Left cardiac atrium (tissue), 4 donors: ENCODE data around the gene DISC1. TPM values are rescaled to one million over a fixed set of nuclear protein-coding genes. Genes with fewer than 3 reads are reported as not detected.
"Not testable (repeated sequence)": the region's sequence is repeated elsewhere in the genome, so short reads cannot be mapped to it uniquely, and the experiment has no call there.

Experiments
- ATAC-seq, 2 donors: fragments of 200-7000 bp; cut with Tn5 transposase; one replicate each; pipeline ENCODE4 v1.9.1; 2020; ENCODE audit warnings: mild to moderate bottlenecking in 2 of 2, moderate library complexity in 2 of 2
- DNase-seq: peaks from one replicate; pipeline ENCODE4 v3.0.0-alpha.2; 2020
- intact Hi-C, 2 donors: fragments of 100-400 bp; cut with DNase I; formaldehyde crosslinking; loops; one replicate each; pipeline versions ENCODE4 v1.14.1 to v1.15.1; 2022 to 2023
- total RNA-seq, 2 donors: library from RNA; stranded (reverse); fragmentation: NEBNext Ultra II Directional; extraction: Animal tissue kit (Norgen Biotek cat#: 25700); gene quantifications; one replicate each; pipeline ENCODE4 v1.2.1, GENCODE V29; 2021
- donor health status: DM: no; HTN: yes; CAD: no.
- donor health status: DM: no; HTN: yes; CAD: no; lungs with severe emphysema.
- donor health status: DM: yes; HTN: yes; CAD: no.
- donor health status: Dilated cardiomyopathy.

Gene DISC1
- total RNA-seq, 2 donors from 2014 or later: 5.0 to 5.4 TPM

DNA sequence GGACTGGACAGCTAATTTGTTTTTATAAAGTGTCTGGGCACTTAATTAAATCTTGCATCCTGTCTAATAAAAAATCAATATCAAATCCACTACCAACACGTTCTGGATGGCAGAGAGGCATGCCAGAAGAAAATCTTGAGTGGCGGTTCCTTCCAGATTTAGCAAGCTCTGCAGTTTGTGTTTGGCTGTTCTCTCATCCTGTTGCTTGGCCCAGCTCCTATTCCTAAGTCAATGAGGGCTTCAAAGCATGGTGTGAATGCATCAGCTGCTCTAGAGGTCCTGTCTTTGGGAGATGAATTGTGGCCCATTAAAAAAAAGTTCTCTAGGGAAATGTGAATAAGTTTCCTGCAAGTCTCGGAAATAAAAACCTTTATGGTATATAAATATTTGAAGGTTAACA, 90.3 kb downstream of the DISC1 start:
- ATAC-seq (no peak), DNase-seq (no peak)
- intact Hi-C loops: no loop called here

DNA sequence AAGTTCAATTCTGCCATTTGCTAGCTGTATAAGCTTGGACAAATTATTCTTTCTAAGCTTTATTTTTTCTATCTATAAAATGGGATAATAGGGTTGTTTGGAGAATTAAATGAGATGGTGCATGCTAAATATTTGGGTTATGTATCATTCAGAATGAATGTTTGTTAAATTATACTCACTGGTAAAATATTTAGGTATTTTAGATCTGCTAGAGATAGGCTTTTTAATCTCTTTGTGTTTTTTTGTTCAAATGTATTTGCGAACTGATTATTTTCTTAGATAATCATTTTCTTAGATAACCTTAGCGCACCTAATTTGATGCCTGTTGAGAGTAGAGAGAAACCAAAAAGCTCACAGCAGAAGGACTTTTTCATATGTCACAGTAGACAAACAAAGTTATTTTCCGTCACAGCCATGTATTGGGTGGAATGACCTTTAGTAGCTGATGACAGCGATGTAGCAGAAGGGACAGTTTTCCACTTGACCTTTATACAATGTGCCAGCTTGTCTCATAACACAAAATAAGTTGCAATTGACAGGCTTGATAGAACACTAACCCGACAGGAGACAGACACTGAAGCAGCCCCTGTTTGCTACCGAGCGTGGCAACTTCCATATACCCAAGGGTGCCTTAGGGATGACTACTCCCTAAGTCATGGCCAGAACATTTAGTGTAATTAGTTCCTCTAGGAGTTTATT, 93.0 kb downstream of the DISC1 start:
- ATAC-seq (peak in 1 of 2 donors; percentile 21), DNase-seq (no peak)
- intact Hi-C loops: no loop called here

DNA sequence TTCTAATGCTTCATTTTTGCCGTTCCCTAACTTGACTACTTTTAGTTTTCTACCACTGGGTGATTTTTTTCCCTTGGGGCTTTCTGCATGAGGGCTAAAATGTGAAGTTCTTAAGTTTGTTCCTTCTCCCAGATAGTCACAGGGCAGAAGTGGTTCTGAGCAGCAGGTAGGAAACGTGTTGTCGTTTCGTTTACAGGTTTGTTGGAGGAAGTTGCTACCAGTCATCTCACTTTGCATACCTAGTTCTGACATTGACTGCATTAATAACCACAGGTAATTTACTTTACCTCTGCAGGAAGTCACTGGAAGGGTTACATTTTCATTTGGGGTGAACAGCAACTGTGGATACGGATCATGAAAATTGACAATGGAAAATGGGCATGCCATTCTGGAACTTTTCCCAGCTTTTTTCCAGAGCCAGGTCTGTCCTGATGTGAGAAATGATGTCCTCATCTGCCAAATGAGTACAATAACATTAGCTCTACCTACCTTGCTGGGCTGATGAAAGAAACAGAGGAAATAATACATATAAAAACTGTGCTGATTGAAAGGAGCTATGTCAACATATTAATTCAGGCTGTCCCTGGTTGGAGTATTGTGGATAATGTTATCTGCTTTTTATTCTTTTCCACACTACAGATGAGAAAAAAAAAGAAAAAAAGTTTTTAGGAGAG, 94.2 kb downstream of the DISC1 start:
- no peak for ATAC-seq
- DNase-seq: no peak
- intact Hi-C loops: no loop called here

DNA sequence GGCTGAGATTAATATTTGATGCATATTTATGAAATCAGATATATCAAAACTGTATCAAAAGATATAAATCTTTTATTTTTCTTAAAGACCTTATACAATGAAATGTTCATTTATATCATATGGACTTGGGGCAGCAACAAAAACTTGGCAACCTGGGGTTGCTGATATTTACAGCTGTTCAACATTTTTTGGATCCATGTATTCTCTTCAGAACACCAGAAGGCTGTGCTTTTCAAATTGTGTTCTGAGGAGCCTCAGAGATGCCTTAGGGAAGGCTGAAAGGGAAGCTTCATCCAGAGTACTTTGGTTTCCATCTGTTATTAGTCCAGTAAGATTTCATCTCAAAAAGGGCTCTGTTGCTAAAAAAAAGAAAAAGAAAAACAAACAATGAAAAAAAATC, 94.8 kb downstream of the DISC1 start:
- intact Hi-C loops: no loop called here
- ATAC-seq (no peak), DNase-seq (no peak)

DNA sequence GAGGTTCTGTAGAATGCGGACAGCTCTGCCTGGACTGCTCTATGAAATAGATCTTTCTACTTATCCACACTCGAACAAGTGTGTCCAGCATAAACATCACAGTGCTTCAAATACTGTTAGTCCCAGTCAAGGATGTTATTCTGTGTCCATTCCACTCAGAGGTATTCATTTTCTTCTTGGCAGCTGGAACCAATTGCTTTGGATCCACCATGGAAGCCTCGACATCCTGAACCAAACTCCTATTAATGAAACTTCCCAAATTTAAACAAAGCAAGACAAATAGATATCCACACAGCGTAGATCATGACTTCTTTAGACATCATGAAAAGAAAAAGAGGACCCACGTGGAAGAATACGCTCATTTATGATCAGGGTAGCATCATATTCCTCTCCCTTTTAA, 95.8 kb downstream of the DISC1 start:
- intact Hi-C loops: no loop called here
- DNase-seq (no peak), ATAC-seq (no peak)

DNA sequence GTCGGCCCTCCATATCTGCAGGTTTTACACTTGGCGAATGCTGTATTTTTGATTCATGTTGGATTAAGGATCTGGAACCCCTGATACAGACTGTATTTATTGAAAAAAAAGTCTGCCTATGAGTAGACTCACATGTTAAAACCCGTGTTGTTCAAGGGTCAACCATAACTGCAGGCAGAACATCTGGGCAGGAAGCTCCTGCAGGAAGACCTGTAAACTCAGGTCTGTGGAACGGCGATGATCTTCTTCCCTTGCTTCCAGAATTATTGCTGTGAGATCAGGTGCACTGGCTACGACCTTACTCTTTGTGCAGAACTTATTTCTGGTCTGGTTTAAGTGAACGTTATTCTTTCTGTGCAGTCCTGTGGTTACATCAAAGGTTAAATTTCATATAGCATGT, 96.6 kb downstream of the DISC1 start:
- DNase-seq (no peak), ATAC-seq (no peak)
- intact Hi-C loops: no loop called here

DNA sequence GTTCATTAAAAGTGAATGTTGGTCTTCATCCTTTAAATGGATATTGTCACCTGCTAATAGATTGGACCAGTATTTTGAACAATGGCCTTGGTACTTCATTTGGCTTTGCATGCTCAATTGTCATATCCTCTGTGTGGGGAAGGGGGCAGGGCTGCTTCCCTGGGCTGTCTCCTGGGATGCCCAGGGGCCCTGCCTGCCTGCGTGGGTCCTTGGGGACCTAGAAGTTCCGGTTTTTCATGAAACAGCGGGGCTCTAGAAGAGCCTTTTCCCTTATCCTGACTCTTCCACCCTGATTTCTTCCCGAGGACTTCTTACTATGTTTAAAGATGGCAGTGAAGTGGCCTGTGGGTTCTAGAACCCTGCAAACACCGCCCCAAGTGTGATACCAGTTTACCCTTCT, 97.5 kb downstream of the DISC1 start:
- ATAC-seq (no peak), DNase-seq (no peak)
- intact Hi-C loops: no loop called here

DNA sequence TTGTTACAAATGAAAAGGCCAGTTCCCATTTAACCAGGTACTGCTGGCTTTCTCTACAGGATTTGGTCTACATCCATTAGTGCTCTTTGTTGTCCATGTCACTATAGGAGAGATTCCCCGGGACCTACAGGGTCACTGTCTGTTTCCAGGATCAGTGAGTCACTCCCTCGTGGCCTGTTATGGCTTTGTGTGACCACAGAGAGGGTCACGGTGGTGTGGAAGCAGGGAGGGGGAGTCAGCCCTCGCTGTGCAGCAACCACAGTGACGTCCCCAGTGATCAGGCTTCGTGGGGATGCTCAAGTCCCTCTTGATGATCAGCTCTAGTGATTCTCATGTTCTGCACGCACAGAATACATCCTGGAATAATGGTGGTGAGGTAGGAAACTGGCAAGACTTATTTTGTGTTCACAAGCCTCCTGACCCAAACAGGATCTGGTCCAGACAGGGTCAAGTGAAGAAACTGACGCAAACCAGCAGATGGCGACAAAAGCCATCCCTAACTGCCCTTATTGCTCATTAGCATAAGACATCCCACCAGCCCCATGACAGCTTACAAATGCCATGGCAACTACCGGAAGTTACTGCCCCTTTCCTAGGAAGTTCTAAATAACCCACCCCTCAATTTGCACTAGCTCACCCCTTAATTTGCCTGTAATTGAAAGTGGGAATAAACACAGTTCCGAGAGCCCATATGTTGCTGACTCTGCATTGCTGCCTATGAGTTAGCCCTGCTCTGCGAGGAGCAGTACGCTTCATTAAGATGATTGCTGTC, 98.5 kb downstream of the DISC1 start:
- intact Hi-C loops: no loop called here
- peak in 1 of 2 donors; percentile 71 for ATAC-seq
- no peak for DNase-seq

DNA sequence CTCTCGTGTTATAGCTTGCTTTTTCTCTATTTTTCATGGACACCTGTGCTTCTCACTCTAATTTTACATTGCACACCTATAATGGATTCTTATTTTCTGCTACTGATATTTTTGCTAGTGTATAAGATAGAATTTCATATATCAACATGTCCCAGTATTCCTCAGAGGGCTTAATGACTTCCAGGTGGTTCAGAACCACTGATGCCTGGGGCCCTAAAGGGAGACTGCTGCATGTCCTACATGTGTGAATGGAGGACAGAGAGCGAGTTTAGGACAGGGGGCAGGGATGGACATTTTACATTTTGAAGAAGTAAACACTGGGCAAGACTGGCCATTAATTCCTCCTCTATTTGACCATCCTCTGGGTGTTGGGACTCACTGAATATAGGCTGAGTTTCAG, 100.6 kb downstream of the DISC1 start:
- ATAC-seq (no peak), DNase-seq (no peak)

DNA sequence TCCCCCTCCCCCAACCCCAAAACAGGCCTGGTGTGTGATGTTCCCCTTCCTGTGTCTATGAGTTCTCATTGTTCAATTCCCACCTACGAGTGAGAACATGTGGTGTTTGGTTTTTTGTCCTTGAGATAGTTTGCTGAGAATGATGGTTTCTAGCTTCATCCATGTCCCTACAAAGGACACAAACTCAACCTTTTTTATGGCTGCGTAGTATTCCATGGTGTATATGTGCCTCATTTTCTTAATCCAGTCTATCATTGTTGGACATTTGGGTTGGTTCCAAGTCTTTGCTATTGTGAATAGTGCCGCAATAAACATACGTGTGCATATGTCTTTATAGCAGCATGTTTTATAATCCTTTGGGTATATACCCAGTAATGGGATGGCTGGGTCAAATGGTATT, 102.4 kb downstream of the DISC1 start:
- ATAC-seq, DNase-seq, intact Hi-C loops: not testable (repeated sequence)

More for the DNA sequence above, 100.6 kb downstream of the DISC1 start:
- intact Hi-C loops: no loop called here

DNA sequence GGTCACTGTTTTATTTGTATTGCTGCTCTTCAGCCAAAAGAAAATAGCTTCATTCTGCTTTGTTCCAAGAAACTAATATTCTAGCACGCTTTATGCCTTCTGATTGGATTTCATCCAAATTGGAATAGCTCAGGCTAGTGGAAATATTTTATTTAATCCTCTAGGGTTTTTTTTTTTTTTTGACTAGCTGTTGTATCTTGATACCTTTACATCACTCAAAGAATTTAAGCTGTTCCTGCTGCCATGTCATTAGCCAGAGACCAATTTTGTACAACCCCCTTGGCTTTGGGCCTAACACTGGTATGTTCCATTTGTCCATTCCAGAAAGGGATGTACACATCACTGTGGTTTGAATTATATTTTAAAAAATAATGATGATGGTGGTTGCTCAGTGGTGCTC, 103.0 kb downstream of the DISC1 start:
- ATAC-seq (no peak), DNase-seq (no peak)
- intact Hi-C loops: no loop called here

DNA sequence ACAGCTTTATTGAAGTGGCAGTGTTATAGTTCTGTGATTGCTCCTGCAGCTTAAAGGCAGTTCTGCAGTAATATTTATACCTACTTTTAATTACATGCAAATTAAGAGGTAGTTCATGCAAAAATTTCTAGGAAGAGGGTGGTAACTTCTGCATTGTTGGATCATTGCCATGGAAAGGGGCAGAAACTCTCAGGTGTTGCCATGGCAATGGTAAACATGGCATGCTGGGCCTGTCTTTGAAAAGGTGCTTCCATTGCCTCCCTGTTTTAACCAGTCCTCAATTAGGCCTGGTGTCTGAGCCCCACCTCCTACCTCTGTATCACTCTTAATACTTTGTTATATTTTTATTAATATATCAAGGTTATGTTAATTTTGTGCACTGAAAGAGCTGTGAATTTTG, 104.7 kb downstream of the DISC1 start:
- no peak for ATAC-seq
- DNase-seq: no peak
- intact Hi-C loops: no loop called here

DNA sequence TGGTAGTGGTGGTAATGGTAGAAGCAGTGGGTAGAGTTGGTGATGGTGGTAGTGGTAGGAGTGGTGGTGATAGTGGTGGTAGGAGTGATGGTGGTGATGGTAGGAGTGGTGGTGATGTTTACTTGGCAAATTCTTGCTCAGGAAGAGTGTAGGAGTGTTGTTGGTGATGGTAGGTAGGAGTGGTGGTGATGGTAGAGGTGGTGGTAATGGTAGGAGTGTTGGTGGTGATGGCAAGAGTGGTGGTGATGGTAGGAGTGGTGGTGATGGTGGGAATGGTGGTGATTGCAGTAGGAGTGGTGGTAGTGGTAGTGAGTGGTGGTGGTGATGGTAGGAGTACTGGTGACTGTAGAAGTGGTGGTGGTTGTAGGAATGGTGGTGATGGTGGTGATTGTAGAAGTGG, 106.5 kb downstream of the DISC1 start:
- no peak for DNase-seq
- ATAC-seq: no peak
- intact Hi-C loops: no loop called here

DNA sequence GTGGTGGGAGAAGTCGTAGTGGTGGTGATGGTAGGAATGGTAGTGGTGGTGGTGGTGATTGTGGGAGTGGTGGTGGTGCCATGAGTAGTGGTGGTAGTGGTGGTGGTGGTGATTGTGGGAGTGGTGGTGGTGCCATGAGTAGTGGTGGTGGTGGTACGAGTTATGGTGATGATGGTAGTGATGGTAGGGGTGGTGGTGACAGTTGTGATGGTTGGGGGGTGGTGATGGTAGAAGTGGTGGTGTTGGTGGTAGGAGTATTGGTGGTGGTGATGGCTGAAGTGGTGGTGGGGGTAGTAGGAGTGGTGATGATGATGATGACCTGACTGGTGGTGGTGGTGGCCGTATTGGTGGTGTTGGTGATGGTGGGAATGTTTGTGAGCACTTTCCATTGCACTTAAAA, 107.1 kb downstream of the DISC1 start:
- DNase-seq: no peak
- ATAC-seq: no peak
- intact Hi-C loops: no loop called here

DNA sequence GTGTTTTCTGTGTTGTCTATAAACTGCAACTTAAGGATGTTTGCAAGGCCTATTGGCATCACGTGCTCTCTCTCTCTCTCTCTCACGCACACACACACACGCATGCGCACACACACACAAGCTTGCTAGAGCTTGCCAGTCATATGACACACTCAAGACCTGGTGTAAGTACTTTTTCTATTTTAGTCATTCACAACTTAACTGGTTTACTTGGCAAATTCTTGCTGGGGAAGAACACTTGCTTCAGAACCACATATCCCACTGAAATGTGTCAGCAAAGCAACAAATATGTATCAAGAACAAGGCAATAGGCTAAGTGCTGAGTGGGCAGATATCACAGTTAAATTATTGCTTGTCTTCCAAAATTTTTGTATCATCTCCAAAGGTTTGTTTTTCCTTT, 107.8 kb downstream of the DISC1 start:
- ATAC-seq (peak in 1 of 2 donors; percentile 38), DNase-seq (peak; percentile 42)
- intact Hi-C loops: no loop called here

DNA sequence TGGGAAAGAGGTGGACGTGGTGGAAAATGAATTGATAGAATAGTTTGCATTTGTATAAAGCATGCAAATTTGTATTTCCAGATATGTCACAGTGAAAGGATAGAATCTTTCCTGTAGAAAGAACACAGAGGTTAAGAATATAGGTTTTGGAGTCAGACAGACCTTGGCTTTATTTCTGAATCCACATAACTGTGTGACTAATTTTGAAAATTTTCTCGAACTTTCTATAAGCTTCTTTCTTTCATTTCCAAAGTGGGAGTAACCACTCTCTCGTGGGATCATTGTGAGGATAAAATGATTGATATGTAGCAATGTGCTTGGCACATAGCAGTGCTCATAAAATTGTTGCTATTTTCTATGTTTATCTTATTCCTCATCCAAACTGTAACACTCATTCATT, 108.8 kb downstream of the DISC1 start:
- intact Hi-C loops: no loop called here
- DNase-seq (no peak), ATAC-seq (no peak)

DNA sequence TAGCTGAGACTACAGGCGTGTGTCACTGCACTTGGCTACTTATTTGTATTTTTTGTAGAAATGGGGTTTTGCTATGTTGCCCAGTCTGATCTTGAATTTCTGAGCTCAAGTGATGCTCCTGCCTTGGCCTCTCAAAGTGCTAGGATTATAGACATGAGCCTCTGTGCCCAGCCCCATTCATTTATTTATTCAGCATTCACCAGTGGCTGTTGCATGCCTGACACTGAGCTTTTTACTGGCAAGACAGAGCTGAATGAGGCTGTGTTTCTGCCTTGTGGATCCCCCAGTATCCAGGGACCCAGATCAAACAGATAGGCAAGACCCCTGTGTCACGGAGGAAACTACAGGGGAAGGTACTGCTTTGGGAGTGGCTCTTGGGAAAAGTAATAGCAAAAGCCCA, 109.4 kb downstream of the DISC1 start:
- ATAC-seq (no peak), DNase-seq (no peak)
- intact Hi-C loops: no loop called here

DNA sequence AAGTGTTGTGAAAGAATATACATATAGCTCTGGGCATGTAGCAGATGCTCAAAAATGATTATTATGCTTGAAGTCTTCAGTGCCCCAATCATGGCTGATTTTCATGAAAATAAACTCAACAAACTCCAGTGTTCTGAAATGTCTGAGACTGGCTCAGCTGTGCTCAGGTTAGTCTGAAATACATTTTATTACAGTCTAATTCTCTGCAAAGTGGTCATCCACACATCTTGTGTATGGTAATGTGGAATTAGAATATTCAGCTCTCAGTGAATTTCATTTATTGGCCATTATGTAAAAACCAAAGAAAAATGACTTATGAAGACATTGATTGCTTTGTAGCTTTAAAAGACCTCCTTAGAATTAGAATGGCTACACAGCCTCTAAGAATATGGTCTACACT, 109.9 kb downstream of the DISC1 start:
- DNase-seq (no peak), ATAC-seq (no peak)
- intact Hi-C loops: no loop called here

DNA sequence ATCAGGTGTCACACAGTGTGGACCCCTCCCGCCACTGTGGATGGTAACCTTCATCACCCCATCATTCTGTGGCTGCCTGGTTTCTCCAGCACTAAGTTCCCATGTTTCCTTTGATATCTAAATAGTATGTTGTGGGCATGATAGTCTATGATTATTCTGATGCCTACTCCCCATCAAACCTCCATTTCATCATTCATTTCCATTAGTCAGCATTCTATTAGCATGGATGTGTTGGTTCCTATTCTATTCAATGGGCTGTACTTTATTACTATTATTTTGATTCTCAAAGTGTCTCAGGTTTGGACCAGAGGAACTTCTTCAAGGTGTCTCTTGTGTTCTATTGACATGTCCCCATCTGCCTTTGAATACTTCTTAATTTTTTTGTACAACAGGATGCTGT, 112.0 kb downstream of the DISC1 start:
- intact Hi-C loops: no loop called here
- DNase-seq (no peak), ATAC-seq (no peak)

DNA sequence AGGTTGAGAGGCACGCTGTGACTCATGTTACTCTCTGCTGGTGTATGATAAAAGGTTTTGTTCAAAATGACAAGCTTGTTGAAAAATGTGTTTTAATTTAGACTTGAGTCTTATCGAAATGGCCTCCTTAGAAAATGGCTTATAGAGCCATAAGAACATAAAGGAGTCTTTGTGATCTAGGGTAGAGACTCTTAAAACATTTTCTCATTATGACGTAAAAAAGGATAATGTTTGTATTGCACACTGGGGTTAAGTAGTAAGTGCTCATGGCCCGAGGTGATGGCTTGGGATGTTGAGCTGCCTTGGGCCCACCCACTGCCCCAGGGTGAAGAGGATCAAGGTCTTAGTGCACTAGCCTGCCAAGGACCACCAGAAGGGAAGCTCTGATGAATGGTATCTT, 117.4 kb downstream of the DISC1 start:
- DNase-seq (no peak), ATAC-seq (no peak)
- intact Hi-C loops: no loop called here
